HFFc6 (cell line): ENCODE results near the gene RRM1. TPM values are rescaled to one million over a fixed set of nuclear protein-coding genes. Genes with fewer than 3 reads are reported as not detected.

Experiments used
- DNase-seq: peaks from one replicate; pipeline ENCODE4 v3.0.0-alpha.2; 2018
- H3K27ac Mint-ChIP-seq: 2 replicates; pipeline ENCODE4 v1.8.0; 2020; ENCODE audit warnings: mild to moderate bottlenecking, mixed read lengths
- H3K27me3 Mint-ChIP-seq: 2 replicates; pipeline ENCODE4 v1.8.0; 2021; ENCODE audit warnings: mild to moderate bottlenecking, moderate library complexity, mixed read lengths; ENCODE audit not compliant: insufficient read depth
- H3K36me3 Mint-ChIP-seq: 2 replicates; pipeline ENCODE4 v1.8.0; 2021; ENCODE audit warnings: low read depth, mixed read lengths
- H3K4me1 Mint-ChIP-seq: 2 replicates; pipeline ENCODE4 v1.8.0; 2020; ENCODE audit warnings: low read depth, mixed read lengths
- H3K4me3 Mint-ChIP-seq: 2 replicates; pipeline ENCODE4 v1.8.0; 2020; ENCODE audit warnings: mild to moderate bottlenecking, moderate library complexity, mixed read lengths
- H3K9me3 Mint-ChIP-seq: 2 replicates; pipeline ENCODE4 v1.8.0; 2020; ENCODE audit warnings: mild to moderate bottlenecking, mixed read lengths
- CTCF ChIP-seq: fragments of 200-600 bp; sonication (generic); IDR thresholded peaks from 2 replicates; pipeline ENCODE4 v1.5.0; 2021; ENCODE audit warnings: antibody characterized with exemption, mild to moderate bottlenecking
- total RNA-seq, 6 experiments: library from RNA; stranded (reverse); fragmentation: NEBNext Ultra II Directional; extraction: Animal tissue kit (Norgen Biotek cat#: 25700); gene quantifications; 2 replicates in 1 of 6; 3 replicates in 5 of 6; pipeline ENCODE4 v1.2.3, GENCODE V29; 2021

The RRM1 gene
- total RNA-seq, 6 experiments from 2014 or later = 68.1 to 145 (median 126) TPM

GRCh38 chr11:4064278-4064955 is 30.2 kb upstream of the RRM1 start:
- no peak for DNase-seq
- no peak overlapping the region for H3K4me3 Mint-ChIP-seq
- H3K36me3 Mint-ChIP-seq = no peaks in the 10 kb centered on the region
- TF ChIP-seq CTCF = no peak
- no peaks in the 10 kb centered on the region for H3K9me3 Mint-ChIP-seq
- H3K27me3 Mint-ChIP-seq = 0 out of 2 replicates have a peak, but pooled peaks cover 3% of the 10 kb centered on the region
- peaks cover 31% of the 10 kb centered on the region for H3K4me1 Mint-ChIP-seq
- H3K27ac Mint-ChIP-seq = no peak overlapping the region

- peaks cover 31% of the 10 kb centered on the region for H3K4me1 Mint-ChIP-seq
- H3K36me3 Mint-ChIP-seq = no peaks in the 10 kb centered on the region
- no peaks in the 10 kb centered on the region for H3K9me3 Mint-ChIP-seq
- TF ChIP-seq CTCF = no peak
- no peak overlapping the region for H3K4me3 Mint-ChIP-seq
- H3K27ac Mint-ChIP-seq = no peak overlapping the region
- DNase-seq = no peak
- 0 out of 2 replicates have a peak, but pooled peaks cover 3% of the 10 kb centered on the region for H3K27me3 Mint-ChIP-seq
Observed at GRCh38 chr11:4065086-4065485, 29.5 kb upstream of the RRM1 start.

- Mint-ChIP-seq H3K9me3 (no peaks in the 10 kb centered on the region), H3K36me3 (no peaks in the 10 kb centered on the region), H3K4me3 (no peak overlapping the region), H3K4me1 (peaks cover 31% of the 10 kb centered on the region), H3K27me3 (0 out of 2 replicates have a peak, but pooled peaks cover 3% of the 10 kb centered on the region), H3K27ac (no peak overlapping the region)
- TF ChIP-seq CTCF = no peak
- no peak for DNase-seq
Observed at GRCh38 chr11:4065601-4066377, 28.8 kb upstream of the RRM1 start.

GRCh38 chr11:4066910-4067309 is 27.7 kb upstream of the RRM1 start:
- no peaks in the 10 kb centered on the region for H3K36me3 Mint-ChIP-seq
- DNase-seq = no peak

GRCh38 chr11:4068962-4069361 is 25.6 kb upstream of the RRM1 start:
- no peak overlapping the region for H3K27ac Mint-ChIP-seq
- no peak overlapping the region for H3K4me3 Mint-ChIP-seq
- no peaks in the 10 kb centered on the region for H3K9me3 Mint-ChIP-seq
- H3K27me3 Mint-ChIP-seq = 0 out of 2 replicates have a peak, but pooled peaks cover 3% of the 10 kb centered on the region
- no peak for DNase-seq
- H3K36me3 Mint-ChIP-seq = no peaks in the 10 kb centered on the region
- peaks cover 36% of the 10 kb centered on the region for H3K4me1 Mint-ChIP-seq
- no peak for TF ChIP-seq CTCF

More at GRCh38 chr11:4066910-4067309, 27.7 kb upstream of the RRM1 start:
- no peak overlapping the region for H3K27ac Mint-ChIP-seq
- no peaks in the 10 kb centered on the region for H3K9me3 Mint-ChIP-seq
- no peak for TF ChIP-seq CTCF
- peaks cover 35% of the 10 kb centered on the region for H3K4me1 Mint-ChIP-seq
- H3K27me3 Mint-ChIP-seq = 0 out of 2 replicates have a peak, but pooled peaks cover 3% of the 10 kb centered on the region
- no peak overlapping the region for H3K4me3 Mint-ChIP-seq
